Stimulated activated CD4-positive, alpha-beta T cell treated with anti-CD3 and anti-CD28 coated beads, Interleukin-12 subunit alpha, Interleukin-12 subunit beta, amount 100 ng/mL, for 4 hours (primary cell): ENCODE data around the gene UBE2V1.

Source experiments
- DNase-seq: peaks from one replicate; pipeline ENCODE4 v3.0.0-alpha.2; 2020

The UBE2V1 gene

DNA sequence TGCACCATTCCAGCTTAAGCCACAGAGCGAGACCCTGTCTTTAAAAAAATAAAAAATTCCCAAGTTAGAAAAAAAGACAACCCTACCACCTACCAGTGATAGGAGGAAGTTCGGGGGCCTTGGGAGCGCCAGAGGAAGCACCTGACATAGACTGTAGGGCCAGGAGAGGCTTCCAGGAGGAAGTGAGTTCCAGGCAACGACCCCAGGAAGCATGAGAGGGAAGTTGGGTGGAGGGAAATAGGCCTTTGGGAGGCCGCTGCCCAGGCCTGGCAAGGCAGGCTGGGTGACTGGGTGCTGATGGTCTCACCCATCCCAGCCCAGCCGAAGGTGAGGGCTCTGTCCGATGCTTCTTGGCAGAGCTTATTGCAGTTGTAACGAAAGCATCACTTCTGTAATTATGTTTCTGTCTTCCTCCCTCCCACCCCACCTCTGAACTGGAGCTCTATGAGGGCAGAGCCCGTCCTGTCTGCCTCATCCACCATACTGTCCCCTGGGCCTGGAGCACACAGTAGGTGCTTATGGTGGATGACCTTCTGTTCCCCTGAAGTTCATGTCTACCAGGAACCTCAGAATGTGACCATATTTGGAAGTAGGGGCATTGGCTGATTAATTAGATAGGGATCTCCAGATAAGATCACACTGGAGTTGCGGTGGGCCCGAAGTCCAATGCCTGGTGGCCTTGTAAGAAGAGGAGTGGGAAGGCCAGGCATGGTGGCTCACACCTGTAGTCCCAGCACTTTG lies 54.1 kb downstream of the UBE2V1 start:
- no peak for DNase-seq

DNA sequence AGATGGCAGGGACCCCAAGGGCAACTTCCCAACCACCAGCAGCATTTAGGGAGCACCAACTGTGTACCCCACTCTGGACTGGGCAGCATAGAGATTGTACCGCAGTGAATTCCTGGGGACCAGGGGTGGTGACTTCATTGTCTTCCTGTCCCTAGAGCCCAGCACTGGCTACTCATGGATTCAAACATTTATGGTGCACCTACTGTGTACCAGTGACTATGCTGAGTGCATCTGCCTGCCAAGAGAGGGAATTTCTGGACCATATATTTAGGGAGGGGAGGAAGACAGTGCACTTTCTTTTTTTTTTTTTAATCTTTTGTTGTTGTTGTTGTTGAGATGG lies 55.3 kb downstream of the UBE2V1 start:
- DNase-seq = no peak

DNA sequence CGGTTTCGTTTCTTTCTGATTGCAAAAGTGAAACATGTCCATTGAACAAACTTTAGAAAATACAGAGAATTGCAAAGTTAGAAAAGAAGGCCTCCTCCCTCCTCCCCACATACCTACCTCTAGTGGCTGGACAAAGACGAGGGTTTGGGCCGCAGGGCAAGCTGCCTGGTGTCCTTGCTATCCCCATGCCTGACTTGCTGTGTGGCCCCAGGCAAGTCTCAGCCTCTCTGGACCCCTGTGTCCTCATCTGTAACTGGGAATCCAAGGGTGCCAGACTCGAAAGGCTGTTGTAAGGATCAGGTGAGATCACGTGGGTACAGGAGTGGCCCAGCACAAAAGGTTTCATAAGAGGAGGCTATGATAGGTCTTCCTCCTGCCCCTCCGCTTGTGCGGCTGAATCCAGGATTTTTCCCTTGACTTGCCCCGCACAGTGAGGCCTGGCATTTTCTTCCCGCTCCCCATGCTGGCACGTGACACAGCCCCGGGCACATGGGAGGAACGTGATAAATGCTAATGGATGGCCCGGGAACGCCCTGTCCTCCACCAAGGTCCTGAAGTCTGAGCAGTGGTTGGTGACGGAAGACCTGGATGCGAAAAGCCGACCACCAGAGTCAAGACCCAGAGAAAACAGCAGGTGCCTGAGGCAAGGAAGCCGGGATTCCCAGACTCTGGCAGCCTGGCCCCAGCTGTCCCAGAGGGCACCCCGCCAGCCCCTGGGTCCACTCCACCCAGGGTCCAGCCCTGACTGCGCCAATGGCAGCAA lies 55.8 kb downstream of the UBE2V1 start:
- DNase-seq = no peak

DNA sequence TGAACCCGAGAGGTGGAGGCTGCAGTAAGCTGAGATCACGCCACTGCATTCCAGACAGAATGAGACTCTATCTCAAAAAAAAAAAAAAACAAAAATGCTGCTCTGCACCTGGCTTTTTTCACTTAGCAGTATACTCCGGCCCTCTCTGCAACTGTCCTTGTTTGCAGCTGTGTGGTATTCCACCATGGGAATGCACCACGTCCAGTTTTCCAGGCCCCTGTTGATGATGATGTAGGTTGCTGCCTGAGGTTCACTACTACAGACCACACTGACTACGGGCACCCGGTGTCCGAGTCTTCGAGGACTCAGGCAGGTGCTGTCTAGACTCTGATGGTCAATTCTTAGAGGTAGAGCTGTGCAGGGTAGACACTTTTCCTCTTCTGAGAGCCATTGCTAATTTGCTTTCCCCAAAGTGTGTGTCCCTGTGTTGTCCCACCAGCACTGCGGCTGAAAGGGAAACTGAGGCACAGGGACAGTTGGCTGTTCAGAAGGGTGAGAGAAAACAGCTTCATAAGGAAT lies 56.5 kb downstream of the UBE2V1 start:
- DNase-seq = no peak

DNA sequence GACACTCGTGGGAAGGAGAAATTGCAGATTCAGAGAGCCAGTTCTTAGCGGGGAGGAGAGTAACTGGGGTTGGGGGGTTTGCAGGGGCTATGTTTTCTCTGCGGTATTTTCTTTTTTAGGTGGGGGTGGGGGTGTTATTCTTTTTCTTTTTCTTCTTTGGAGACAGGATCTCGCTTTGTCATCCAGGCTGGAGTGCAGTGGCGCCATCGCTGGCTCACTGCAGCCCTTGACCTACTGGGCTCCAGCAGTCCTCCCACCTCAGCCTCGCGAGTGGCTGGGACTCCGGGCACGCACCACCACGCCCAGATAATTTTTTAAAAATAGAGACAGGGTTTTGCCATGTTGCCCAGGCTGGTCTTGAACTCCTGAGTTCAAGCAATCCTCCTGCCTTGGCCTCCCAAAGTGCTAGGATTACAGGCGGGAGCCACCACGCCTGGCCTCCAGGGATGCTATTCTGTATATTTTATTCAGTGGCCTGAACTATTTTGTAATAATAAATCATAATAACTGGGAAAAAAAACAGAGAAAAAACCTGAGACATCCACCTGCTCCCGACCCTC lies 57.3 kb downstream of the UBE2V1 start:
- DNase-seq = no peak

DNA sequence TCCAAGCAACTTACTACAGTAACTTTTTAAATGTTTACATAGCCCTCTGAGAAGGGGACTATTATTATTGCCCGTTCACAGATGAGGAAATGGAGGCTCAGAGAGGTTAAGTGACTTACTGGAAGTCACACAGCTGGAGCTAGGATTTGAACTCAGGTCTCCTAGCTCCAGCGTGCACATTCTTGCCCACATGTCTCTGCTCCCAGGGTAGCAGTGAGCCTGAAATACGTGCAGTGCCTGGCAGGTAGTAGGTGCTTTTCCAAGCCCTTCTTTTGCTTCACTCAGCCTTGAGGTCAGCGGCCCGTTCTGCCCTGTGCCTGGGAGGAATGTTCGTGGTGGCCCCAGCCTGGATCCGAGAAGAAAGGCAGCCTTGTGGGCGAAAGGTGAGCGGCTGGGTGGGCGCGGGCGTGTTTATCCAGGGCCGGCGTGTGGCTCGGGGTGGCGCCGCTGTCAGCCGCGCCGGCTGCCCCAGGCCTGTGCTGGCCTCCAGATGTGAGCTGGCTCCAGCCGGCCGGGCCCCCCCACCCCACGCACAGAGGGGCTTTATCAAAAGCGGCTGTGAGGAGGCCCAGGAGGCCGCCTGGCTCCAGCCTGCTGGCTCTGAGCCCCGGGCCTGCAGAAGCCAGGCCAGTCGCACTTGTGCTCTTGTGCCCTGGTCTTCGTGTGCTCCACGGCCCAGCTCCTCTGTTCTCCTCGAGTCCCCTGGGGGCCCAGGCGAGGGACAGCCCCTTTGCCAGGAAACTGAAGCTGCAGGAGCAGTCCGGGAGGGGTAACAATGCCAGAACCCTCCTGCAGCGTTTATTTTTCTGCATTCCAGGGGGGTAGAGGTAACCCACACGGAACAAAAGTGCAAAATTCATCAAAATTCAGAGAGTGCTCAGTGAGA lies 58.1 kb downstream of the UBE2V1 start:
- no peak for DNase-seq

DNA sequence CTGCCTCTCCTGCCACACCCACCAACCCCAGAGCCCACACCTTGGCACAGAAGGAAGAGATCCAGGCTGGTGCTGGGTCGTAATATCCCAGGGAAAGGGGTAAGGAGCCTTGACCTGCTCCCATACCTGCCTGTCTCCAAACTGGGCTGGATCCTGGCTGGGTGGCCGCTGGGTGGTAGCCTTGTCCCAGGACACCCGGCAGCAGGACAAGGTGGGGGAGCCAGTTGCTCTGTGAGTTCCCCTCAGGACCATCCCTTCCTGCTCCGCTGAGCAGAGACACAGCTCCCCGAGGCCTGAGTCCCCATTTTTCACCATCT lies 58.8 kb downstream of the UBE2V1 start:
- no peak for DNase-seq

DNA sequence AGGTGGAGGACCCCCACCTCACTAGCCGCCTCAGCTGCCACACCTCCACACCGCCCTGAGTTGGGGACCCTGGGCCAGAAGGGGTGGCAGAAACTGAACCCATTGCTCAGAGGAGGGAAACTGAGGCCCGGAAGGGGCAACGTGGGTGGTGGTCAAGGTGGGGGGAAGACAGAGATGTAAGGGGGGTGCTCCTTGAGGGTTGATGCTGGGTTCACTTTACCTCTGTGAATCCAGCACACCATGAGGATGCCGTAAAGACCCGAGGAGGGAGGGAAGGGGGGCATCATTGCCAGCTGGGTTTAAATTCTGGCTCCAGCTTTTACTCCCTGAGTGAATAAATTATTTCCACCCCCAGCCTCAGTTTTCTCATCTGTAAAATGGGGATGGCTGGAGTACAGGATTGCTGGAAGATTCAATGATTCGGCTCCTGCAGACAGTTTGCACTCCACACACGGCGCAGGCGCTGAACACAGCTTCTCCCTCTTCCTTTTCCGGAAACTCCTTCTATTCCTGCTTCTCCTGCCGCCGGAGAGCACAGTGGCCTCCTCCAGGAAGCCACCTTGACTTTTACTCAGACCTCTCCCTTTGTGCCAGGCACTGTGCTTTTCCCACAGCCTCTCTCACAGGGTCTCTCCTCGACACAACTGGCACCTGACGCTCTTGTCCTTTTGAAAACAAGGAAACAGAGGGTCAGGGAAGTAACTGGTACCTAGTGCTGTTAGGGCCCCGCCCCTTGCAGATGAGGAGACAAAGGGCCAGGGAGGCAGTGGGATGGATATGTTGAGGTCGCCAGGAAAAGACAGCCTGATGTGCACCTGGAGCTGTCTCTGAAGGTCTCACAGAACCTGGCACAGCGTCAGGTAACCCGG lies 59.4 kb downstream of the UBE2V1 start:
- no peak for DNase-seq

DNA sequence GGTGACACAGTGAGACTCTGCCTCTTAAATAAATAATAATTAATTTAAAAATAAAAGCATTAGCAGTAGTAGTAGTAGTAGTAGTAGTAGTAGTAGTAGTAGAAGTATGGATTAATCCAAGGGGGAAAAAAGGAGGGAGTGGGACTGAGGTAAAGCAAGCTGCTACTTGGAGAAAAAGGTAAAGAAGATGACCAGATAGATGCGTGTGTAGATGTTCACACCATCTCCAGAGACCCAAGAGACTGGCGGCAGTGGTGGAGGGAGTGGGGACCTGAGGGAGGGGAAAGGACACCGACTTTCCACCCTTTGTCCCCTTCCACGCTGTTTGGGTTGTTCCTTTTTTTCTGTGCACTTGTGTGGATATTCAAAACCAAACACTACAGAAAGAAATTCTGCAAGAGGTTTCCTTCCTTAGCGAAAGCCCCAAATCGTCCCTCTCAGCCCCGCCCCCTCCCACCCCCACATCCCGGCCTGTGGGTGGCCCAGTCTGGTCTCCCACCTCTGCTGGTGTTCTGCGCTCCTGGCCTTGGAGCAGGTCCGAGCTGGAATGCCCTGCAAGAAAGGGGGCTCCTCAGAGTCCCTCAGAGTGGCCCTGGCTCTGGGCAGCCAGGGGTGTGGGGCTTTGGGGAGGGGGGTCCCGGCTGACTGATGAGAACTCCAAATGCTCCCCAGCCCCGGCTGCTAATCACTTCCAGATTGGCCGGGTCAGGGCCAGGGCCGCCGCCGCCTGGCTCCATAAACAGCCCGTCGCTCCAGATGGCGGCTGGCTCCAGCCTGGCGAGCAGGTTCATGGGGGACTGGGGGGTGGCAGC lies 60.2 kb downstream of the UBE2V1 start:
- no peak for DNase-seq

DNA sequence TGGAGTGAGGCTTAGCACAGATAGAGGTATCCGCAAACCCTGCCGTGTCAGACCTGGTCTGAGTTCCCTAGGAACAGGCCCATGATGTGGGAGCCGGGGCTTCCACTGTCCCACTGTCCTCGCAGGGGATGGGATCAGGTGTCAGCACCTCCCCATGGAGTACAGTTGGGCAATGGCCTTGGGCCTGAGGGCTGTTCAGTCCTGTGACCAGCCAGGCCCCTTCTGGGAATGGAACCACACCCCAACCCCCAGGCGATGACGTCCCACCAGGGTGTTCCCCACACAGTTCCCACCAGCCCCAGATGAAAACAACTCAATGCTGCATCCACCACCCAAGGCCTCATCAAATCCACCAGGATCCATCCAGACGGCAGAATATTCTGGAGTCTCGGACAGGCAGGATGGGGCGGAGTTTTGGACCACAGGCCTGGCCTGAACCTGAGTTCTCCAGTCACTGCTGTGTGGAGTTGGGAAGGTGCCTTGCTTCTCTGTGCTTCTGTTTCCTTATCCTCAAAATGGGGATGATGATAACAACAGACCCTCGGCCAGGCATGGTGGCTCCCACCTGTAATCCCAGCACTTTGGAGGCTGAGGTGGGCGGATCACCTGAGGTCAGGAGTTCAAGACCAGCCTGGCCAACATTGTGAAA lies 62.2 kb downstream of the UBE2V1 start:
- DNase-seq = no peak

DNA sequence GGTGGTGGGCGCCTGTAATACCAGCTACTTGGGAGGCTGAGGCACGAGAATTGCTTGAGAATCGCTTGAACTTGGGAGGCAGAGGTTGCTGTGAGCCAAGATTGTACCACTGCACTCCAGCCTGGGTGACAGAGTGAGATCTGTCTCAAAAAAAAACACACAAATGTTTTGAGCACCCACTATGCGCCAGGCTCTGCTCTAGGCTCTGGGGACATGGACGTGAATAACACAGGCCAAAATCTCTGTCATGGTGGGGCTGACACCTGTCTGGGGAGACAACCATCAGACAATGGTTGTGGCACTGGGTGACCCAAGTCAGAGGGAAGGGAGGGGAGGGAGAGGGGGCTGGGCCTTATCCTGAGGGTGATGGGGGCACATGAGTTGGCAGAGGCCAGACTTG lies 62.7 kb downstream of the UBE2V1 start:
- DNase-seq = no peak

DNA sequence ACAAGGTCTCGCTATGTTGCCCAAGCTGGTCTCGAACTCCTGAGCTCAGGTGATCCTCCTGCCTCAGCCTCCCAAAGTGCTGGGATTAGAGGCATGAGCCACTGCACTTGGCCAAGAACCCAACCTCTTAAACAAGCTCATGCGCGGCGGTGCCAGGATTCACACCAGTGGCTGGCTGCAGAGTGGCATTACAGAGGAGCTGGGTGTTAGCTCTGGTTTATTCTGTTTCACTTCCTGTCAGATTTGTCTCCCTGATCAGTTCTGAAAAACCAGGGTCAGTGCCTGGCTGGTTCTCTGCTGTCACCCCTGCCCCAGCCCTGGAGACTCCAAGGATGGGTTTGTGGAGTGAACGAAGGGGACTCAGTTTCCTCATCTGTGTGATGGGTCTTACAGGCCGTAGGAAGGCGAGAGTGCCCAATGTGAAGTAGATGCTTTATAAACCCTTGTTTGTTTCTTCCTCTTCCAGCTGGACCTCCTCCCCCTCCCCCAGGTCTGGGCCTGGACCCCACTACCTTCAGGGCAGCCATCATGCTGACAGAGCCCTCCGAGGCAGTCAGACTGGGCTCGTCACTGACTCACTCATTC lies 63.4 kb downstream of the UBE2V1 start:
- DNase-seq = no peak

DNA sequence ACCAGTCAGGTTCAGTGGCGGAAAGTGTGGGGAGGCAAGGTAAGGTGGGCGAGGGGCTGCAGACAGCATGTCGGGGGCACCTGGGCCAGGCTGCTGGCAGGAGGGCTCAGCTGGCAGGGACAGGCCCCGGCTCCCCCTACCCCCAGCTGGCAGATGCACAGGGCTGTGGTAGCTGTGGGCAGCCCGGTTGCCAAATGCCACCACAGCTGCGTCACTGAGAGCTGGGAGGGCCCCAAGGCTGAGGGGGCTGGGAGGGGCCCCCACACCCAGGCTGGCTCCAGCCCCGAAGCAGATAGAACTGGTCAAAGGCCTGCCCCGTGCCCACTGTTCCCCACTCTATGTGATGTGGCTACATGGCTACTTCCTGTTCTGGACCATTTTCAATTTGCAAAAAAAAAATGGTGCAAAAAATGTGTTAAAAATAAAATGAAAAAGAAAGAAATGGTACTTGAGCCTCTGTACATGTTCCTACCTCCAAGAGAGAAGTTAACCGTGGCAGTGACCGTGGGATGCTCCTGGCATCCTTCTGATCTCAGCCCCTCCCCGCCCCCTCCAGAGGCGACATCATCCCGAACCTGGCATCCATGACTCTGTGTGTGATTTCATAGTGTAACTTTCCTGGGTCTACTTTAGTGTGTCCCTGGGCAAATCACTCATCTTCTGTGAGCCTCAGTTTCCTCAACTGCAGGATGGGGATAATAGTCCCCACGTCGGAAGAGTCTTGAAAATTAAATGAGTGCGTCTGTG lies 64.4 kb downstream of the UBE2V1 start:
- DNase-seq = no peak

DNA sequence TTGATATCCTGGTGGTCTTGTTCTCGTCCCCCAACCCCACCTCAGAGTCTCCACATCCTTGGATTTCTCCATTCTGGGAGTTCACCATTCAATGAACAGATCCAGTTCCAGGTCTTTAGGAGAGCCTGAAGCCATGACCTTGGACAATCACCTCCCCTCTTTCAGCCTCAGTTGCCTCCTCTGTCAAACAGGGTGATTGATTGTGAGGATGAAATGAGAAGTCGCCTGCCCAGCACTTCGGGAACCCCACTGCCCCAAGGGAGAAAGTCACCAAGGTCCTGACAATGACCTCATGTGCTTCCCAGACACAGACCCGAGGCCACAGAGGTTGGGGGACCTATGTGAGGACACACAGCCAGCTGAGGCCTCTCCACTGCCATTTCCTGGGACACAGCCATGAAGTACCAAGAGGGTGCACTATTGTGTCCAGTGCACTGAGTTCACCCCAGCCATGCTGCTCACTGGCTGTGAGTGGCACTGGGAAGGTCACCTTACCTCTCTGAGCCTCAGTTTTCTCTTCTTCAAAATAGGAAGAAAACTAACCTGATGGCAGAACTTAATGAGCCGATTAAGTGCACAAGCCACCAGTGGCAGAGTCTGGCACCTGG lies 68.5 kb downstream of the UBE2V1 start:
- no peak for DNase-seq

DNA sequence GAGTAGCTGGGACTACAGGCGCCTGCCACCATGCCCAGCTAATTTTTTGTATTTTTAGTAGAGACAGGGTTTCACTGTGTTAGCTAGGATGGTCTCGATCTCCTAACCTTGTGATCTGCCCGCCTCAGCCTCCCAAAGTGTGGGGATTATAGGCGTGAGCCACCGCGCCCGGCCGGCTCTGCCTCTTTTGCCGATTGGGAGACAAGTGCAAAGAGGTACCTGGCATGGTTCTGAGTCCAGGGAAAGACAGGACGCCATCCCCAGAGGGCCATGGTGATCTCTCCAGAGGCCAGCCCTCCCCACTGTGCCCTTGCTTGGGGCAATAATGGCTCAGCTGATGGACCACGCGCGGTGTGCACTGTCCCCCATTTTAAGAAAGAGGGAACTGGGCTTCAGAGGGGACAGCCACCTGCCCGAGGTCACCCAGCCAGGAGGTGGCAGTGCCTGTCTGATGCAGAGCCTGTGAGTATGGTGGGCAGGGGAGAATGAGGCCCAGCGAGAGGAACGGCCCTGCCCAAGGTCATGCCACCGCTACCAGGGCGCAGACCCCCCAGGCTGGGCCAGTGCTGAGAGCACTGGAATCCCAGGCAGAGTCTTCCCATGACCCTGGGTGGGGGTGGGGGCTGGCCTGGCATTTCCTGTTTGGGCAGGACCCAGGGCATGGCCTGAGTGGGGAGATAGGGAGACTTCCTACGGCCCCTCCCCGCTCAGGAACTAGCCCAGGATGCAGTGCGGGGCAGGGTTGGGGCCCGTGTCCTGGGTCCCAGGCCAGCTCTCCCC lies 69.2 kb downstream of the UBE2V1 start:
- no peak for DNase-seq

DNA sequence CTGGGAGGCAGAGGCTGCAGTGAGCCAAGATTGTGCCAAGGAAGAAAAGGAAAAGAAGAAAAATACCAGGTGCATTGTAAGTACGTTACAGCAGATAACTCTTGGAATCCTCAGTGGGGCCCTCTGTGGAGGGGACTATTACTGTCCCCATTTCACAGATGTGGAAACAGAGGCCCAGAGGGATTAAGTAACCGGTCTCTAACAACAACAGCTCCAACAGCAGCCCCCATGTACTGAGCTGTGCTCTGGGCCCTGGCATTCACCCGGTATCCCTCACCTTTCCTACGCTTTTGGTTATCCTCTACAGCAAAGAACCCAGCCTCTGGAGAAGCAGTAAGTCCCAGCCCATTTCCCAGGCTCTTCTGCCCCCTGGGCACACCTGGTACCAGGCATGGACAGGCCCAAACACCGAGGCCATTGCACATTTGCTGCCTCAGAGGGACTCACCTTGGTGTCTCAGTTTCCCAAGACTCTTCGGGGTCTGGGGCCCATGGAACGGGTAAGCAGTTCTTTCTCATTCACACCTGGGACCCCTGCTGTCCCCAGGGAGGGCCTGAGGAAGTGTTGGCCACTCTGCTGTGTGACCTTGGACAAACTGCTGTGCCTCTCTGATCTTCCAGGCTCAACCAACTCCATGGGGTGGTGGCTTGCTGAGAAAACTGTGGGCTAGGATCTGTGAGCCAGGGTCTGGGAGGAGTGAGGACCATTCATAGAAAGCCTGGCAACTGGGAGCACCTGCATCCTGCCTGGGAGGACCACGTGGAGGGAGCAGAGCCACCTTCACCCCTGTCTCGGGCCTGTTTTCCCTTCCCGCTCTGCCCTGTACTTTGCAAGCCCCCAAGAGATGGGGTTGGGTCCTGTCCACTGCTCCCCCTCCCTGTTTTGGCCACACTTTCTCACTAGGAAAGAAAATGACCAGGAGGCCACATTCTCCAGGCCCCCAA lies 70.3 kb downstream of the UBE2V1 start:
- DNase-seq = no peak

DNA sequence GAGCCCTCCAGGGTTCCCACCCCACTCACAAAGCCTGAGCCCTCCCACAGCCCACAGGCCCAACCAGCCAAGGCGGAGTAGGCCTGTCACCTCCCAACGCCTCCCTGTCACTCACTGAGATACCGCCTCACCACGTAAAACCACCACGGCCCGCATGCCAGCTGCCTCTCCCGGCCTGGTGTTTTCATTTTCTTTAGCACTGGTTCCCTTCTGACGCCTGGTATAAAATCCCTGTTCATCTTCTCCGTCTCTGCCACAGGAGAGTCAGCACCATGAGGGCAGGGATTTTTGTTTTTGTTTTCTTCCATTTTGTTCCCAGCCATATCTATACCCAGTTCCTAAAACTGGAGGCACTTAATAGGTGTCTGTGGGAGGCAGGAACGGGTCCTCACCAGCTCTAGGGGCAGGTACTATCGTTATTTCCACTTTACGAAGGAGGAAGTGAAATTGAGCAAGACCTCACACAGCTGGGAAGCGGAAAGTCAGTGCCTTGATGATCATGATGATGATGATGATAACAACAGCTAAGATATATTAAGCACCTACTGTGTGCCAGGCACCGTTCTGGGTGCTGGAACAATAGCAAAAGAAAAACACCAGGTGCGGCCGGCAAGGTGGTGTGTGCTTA lies 71.6 kb downstream of the UBE2V1 start:
- DNase-seq = no peak
